Left hindlimb (tissue), 1 donor: ENCODE measurements around the gene SGCD.

Experiments used
- DNase-seq: peaks from one replicate; pipeline ENCODE4 v3.0.0-alpha.2; 2018

The SGCD gene

DNA sequence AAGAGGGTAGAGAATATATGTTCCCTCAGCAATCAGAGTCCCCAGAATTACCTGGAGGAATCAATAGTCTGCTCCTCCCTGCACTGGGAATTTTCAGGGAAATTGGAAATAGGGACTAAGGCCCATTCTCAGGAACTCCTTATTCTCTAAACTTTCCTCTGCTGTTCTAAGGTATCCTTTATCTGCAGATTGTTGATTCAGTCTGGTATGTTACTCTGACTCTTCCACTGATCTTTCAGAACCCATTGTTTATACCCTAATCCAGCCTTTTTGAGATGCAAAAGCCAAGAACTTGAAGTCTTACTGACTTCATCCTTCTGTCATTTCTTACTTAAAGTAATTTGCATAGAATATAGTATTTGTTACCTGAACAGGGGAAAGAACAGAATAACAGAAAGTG is 379.7 kb downstream of the SGCD start:
- no peak for DNase-seq

DNA sequence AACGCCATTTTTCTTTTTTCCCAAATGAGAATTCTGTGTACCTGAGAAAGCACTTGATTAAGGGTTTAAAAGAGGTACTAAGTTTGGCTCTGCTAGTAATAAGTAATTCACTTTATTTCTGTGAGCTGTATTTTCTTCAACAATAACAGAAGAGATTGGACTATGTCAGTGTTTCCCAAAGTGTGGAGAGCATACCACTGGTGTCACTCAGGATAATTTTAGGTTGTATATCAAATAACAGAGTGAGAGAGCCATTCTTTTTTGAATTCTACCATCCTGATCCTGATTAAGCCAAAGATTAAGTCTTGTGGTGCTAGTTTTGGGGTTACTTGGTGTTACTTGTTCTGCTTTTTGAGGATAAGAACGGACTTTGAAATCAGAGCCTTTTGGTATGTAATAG is 380.8 kb downstream of the SGCD start:
- no peak for DNase-seq

DNA sequence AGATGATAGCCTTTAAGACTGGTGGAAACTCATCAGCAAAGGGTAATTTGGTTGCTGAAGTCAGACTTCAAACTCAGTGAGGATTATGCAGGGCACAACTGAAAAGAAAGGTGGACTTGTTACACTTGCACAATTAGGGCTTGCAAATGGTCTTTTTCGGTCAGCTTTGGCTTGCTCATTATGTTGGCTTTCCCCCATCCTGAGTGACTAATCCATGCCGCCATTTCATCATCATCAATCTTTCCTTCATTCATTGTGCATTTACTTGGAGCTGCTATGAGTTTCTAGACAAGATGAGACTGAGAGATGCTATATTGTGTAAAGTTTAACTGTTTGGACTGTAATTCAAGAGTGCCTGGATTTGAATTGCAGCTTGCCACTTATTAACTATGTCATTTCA is 388.3 kb downstream of the SGCD start:
- no peak for DNase-seq

DNA sequence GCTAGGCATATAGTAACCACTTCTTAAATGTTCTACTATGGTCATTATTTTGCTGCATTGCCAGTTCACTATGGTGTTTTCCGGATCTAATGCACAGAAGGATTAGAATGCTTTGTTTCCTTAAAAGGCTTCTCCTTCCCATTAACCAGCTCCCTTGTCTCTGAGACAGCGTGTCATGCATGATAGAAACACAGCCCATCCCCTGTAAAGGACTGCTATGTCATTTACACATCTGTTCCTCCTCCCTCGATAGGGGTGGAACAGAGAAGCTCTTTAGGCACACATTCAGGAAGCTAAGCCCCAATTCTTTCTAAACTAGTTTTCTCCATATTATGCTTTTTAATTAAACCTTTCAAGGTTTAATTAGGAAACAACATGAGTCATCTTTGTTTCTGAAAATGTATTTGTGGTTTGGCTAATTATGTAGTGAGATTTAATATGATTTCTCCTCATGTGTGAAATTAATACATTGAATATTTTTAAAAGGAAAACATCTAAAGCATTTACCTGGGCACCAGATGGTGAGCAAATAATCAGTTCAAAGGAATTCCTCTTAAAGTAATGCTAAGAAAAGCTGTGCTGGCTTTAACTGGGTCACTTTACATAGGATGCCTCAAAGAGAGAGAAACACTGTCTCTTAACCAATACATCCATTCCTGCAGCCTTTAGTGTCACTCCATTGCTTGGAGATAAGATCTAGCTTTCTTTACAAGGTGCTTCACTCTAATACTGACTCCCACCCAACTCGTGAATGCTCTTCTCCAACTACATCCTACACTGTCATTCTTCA is 389.8 kb downstream of the SGCD start:
- DNase-seq, result no peak

DNA sequence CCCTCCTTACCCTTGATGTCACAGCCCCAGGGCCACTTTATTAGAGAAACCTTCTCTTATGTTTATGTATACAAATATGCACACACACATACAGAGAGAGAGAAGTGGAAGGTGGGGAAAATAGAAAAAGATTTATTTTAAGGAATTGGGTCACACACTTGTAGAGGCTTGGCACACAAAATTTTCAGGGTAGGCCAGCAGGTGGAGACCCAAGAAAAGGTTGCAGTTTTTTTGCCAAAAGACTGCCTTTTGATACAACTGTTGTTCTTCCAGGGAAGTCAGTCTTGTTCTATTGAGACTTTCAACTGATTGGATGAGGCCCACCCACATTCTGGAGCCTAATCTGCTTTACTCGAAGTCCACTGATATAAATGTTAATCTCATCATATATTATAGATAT is 392.0 kb downstream of the SGCD start:
- no peak for DNase-seq

DNA sequence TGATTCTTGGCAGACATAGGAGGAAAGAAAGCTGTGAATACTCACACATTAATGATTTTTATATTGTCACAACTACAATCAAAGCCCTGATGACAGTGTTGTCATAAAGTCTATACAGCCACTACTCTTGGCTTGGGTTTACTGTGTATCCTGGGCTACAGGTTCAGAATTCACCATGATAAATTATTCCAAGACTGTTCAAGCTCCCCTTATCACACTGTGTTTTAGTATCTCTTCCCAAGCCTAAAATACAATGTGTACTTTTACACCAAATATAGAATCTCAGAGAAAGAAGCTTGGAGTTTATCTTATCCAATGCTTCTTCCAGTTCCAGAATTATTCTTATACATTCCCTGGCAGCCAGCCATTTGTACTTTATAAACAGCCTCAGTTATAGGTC is 395.4 kb downstream of the SGCD start:
- no peak for DNase-seq

DNA sequence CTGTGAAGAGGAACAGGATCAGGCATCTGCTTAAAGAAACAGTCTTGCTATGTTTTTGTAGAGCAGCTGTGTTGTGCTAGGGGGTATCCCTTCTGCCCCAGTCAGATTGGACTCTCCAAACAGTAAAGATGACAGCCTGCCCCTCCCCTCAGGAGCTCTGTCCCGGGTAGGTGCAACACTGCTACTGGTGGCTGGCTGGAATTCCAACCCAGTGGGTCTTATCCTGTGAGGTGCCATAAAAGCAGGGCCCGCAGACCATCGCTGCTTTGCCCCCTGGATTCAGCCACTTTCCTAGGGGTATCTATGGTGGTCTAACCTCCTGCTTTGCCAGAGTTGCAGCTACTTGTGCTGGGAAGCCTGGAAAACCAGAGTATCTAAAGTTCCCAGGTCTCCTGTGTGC is 408.5 kb downstream of the SGCD start:
- no peak for DNase-seq

DNA sequence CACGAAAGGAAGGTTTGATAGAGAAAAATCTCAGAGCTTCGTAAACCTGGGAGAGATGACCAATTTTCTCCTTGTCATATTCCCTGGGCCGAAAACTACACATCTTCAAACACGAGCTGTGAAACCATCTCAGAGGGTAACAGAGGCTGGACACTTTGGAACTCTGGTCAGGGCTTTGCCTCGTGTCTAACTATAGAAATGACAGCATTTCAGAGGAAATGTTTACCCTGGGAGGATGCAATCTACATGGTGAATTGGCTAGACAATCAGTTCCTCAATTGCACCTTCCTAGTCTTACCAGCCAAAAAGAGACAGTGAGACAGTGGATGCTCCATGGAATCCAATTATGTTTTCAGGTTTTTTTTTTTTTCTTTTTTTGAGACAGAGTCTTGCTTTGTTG is 414.6 kb downstream of the SGCD start:
- no peak for DNase-seq

DNA sequence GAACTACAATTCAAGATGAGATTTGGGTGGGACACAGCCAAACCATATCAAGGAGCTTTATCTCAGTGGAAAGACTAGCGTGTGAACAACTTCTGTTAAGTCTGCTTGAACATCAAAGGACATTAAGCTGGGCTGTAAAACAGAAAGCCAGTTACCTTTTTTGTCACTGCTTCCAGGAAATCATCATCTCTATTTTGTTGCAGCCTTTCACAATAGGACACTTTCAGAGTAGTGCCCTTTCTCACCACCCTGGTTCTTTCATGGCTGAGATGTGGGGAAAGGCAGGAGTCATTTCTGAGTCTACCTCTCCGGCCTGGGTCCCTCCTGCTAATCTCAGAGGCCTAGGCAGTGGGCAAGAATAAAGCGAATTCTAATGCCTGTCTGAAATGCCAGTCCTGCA is 426.9 kb downstream of the SGCD start:
- no peak for DNase-seq

DNA sequence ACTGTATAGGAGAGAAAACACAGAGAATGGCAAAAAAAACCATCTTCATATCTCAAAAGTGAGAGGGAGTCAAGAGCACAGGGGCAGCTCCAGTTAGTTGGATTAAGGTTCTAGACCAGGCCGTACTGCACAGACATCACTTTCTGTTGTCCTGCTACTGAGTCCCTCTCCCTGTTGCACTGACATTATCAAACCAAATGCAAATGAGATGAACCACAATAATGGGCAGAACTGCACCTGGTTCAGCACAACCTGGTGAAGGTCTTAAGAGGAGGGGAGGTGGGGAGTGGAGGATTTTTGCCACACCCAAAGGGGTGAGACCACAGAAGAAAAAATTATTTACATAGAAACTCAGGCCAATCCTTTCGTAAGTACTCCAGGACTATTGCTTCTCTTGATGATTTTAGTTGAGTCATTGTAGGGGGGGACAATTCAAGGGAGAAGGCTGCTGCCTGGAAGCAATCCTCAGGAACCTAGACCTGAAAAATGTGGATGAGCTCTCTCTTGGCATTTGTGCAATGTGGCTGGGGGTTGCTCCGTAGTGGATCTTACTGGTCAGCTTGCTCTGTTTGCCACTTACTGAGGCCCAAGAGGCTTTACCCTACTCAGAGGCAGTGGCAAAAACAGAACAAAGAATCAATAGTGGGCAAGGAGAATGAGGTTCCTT is 428.6 kb downstream of the SGCD start:
- DNase-seq, result no peak

DNA sequence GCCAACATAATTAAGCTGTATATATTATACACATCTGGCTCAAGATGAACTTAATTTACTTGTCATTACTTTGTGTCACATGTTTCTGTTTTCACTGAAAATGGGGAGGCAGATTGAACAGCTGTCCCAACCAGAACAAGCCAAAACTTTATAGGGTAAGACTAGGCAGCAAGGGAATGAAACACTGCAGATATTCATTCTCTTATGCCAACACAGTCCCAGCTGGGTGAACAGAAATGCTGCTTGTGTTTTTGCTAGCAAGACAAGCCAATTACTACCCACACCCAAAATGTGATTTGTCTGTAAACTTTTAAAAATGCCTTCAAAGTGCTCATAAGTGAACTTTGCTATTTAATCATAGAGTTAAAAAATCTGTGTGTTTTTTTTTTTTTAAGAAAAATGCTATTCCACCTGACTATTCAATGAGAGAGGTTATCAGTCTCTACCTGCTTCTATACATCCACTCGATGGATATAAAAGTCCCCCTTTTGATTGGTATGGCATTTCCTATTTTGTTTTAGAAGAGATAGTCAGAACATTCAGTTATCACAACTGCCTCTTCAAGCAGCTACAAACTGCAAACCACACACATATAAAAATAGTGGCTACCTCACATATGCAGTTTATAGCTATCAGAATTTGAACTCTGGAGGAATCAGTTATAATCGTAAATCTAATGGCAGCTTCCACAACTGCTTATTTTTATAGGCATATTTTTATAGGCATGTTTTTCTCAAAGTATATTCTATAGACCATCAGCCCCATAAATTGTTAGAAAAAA is 431.2 kb downstream of the SGCD start:
- no peak for DNase-seq

DNA sequence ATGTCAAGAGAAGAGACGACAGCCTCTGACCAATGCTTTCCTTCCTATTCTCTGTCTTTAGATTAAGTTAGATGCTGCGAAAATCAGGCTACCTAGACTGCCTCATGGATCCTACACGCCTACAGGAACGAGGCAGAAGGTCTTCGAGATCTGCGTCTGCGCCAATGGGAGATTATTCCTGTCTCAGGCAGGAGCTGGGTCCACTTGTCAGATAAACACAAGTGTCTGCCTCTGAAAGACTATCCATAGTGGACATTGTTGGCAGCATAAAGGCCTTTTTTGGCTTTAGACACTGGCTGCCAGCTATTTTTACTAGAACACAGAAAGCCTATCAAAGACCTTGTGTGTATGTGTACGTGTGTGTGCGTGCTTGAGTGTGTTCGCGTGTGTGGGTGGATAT is 432.2 kb downstream of the SGCD start:
- no peak for DNase-seq

DNA sequence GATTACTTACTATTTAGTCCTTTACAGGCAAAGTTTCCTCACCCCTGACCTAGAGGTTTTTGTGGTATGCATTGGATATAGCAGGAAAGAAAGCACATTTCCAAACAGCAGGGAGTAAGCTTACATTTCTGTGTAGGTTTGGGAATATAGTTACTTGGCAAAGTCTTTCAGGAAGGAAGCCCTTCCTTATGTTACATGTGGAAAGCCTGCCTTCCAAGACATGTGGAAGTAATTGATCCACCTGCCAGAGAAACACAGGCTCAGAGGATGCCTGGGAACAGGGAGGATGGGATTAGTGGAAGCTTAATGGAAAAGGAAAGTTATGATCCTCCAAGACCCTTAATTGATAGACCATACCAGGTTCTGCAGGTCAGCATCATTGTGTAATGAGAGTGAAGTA is 435.8 kb downstream of the SGCD start:
- peak; percentile 57 for DNase-seq

DNA sequence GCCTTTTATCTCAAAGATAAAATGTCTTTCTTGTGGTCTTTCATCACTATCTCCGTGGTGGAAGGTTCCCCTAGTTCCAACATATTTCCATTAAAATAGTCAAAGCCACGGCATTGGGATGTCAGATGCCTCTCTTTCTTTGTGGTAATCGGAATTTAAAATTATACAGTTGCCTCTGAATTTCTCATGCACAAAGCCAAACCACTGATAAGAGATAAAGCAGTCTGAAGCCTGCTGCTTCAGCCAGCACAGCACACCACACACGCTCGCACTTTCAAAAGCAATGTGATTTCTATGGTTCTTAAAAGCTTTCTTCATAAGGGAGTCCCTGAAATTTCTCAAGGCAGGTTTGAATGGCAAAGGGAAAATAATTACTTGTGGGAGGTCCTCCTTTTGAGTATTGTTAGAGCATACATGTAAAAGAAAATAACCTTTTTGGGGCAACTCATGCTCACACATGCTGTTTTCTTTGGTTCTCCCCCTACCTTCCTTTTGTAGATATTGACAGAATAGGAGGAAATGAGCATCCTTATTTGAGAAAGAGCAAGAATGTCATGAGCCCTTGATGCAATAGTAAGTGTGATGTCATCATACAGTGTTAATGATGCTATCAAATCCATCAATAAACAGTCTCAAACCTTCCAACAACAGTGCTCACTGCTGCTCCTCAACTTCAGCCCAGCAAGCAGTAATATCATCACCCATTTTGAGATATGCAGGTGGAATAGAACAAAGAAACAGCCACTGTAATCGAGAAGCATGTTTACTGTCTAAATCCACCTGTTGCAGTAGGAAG is 437.4 kb downstream of the SGCD start:
- DNase-seq, result no peak

DNA sequence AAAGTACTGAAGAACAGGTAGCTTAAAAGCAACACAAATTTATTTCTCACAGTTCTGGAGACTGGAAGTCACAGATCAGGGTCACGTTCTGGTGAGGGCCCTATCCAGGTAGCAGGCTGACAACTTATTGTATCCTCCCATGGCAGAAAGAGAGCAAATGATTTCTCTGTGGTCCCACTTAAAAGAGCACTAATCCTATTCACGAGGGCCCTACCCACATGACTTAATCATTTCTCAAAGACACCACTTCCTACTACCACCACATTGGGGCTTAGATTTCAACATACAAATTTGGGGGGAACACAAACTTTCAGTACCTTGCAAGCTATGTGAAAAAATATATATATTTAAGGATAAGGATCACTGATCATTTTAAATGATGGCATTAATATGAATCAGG is 447.3 kb downstream of the SGCD start:
- no peak for DNase-seq

DNA sequence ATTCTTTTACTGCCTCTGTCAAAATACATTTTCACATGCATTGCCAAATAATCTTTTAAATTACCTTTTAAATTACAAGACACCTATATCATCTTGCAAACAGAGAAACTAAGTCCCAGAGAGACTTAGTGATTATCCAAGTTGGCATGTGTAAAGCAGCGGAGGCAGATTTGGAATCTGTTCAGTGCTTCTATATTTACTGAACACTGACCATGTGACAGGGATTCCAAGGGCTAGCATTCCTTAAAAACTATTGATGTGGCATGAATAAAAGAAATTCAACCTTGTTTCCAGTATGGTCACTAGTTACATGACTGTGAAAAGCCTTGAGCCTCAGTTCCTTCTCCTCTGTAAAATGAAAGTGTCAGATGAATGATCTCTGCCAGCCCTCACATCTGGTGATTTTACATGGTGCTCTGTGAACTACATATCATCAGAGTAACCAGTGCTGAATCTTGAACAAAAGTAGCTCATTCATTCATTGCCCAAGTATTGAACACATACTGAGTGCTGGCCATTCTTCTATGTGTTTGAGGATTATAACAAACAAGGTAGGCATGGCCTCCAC is 451.3 kb downstream of the SGCD start:
- DNase-seq, result no peak

DNA sequence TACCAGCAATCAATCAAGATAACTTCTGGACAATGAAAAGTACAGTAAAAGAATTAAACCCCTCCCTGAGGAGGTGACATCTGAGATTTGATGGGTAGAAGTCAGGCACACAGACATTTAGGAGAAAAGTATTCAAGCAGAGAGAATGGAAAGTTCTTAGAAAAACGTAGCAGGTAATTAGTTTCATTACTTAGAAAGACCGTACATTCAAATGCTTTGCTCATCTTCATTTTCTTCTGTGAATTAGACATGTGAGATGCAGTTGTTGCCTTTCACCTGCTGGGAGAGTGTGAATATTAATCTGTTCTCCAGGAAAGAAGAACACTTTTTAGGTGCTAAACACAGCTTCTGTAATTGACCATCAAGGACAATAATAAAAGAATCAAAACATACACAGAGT is 451.8 kb downstream of the SGCD start:
- no peak for DNase-seq

DNA sequence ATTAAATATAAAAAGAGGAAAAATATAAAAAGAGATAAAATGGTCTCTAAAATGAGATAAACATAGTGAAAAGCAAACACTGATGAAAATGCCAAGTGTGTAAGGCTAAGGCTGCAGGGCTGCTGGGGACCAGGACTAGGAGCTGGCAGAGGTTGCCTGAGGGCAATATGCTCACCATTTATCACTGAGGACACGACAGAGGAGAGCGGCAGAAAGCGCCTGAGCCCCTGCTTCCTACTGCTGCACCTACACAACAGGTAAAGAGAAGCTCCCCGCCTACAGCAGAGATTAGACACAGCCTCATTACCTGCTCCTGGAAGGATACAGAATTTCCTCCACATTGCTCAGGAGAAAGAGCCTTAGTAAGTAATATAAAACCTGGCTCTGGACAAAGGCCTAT is 452.5 kb downstream of the SGCD start:
- DNase-seq, result no peak

DNA sequence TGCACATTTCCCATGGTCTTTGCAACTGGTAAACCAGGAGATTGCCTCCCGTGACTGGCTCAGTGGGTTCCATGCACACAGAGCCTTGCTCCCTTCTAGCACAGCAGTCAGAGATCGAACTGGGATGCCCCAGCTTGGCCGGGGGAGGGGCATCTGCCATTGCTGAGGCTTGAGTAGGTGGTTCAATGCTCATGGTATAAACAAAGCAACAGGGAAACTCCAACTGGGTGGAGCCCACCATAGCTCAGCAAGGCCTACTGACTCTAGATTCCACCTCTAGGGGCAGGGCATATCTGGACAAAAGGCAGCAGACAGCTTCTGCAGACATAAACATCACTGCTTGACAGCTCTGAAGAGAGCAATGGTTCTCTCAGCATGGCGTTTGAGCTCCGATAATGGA is 456.1 kb downstream of the SGCD start:
- DNase-seq, result no peak

DNA sequence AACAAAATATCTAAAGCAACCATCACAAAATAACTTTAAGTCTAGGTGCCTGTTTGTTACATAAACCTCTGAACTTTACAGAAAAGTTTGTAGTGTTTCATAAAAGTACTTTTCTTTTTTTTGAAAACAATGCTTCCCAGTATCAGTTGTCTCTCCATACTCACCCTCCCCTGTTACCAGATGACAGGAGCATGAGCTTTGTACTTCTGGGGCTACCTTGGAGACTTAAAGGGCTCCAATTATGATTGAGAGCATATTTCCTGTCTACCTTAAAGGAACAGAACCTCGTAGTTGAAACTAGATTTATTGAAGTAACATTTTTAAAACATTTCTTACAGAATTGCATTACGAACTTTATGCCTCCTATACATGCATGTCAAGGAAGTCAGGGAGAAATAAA is 467.7 kb downstream of the SGCD start:
- DNase-seq, result no peak

DNA sequence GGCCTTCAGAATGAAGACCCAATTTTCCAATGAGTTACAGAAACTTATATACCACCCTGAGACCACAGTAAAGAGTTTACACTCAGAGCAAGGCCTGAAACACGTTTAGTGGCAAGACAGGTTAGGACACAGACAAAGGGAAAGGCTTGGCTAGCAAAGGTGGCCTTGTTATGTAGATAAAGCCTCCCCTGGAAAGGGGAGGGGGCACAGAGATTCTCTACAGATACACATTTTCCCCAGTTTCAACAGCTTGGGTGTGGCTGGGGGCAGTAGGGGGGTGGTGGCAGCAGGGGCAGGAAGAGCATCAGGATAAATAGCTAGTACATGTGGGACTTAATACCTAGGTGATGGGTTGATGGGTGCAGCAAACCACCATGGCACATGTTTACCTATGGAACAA is 471.2 kb downstream of the SGCD start:
- DNase-seq, result no peak

DNA sequence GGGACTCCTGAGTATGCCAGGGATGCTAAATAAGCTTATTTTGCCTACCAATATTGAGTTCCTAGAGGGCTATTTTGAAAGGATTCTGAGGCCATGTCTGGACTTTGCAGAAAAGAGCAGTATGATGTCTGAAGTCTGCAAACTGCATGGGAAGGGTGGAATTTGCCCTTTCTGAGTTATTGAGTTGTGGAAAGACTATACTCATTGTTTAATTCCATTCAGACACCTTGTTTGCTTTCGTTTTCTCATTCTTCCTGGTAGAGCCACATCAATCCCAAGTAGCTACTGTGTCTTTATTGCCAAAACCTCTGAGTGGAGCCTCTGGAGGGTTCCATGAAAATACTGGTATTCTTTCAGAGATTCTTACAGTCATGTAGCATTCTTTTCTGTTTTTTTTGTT is 472.2 kb downstream of the SGCD start:
- no peak for DNase-seq

DNA sequence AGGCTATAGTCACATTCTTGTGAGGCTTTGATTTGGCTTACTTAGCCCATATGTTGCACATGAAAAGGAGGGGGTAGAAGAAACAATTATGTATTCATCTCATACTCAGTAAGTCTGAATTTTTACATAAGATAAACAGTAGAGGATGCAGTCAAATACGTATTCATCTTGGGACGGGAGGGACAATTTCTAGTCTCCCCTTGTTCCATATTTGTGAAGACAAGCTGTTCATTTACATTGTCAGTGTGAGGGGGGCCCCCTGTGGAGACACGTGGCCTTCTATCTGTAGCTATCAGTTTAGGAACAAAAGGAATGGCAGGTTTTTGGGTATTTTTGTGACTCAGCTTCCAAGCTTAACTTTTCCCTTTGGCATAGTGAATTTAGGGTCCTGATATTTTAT is 474.0 kb downstream of the SGCD start:
- DNase-seq, result no peak
